Heart left ventricle (tissue), 16 donors: ENCODE results near the gene ADGRV1. TPM values are rescaled to one million over a fixed set of nuclear protein-coding genes. Genes with fewer than 3 reads are reported as not detected.

Experiments
- ATAC-seq, 4 donors: fragments of 200-7000 bp; cut with Tn5 transposase; one replicate each; pipeline ENCODE4 v1.9.1; 2020 to 2022; ENCODE audit warnings: moderate library complexity in 4 of 4, mild to moderate bottlenecking in 3 of 4, moderate number of reproducible peaks in 1 of 4
- DNase-seq, 5 donors: peaks; one replicate each; pipeline ENCODE4 v3.0.0-alpha.2; 2020
- H3K27ac ChIP-seq, 12 donors: fragments of 200-600 bp; sonication (generic) in 4 of 12; one replicate each; pipeline versions ENCODE4 v1.5.0 to v1.8.0; 2016 to 2022; ENCODE audit warnings: mild to moderate bottlenecking in 2 of 12
- H3K27me3 ChIP-seq, 9 donors: fragments of 200-600 bp; sonication (generic) in 2 of 9; one replicate each; pipeline versions ENCODE4 v1.5.1 to v1.8.0; 2016 to 2022; ENCODE audit warnings: mild to moderate bottlenecking in 3 of 9
- H3K36me3 ChIP-seq, 9 donors: fragments of 200-600 bp; sonication (generic) in 2 of 9; one replicate each; pipeline versions ENCODE4 v1.5.0 to v1.8.0; 2018 to 2022; ENCODE audit warnings: mild to moderate bottlenecking in 2 of 9
- H3K4me1 ChIP-seq, 12 donors: fragments of 200-600 bp; sonication (generic) in 4 of 12; one replicate each; pipeline versions ENCODE4 v1.5.0 to v1.8.0; 2016 to 2022; ENCODE audit warnings: mild to moderate bottlenecking in 3 of 12
- H3K4me3 ChIP-seq, 12 donors: fragments of 200-600 bp; sonication (generic) in 4 of 12; one replicate each; pipeline versions ENCODE4 v1.5.0 to v1.8.0; 2017 to 2022; ENCODE audit warnings: mild to moderate bottlenecking in 9 of 12, moderate library complexity in 4 of 12
- H3K9me3 ChIP-seq, 12 donors: fragments of 200-600 bp; sonication (generic) in 4 of 12; one replicate each; pipeline versions ENCODE4 v1.5.0 to v1.8.0; 2016 to 2022; ENCODE audit warnings: mild to moderate bottlenecking in 1 of 12
- POLR2A ChIP-seq, 2 donors: fragments of 450-650 bp; IDR thresholded peaks; one replicate each; pipeline ENCODE4 v1.6.1; 2017; ENCODE audit warnings: antibody characterized with exemption in 2 of 2, mild to moderate bottlenecking in 2 of 2, moderate library complexity in 2 of 2
- WGBS, 4 donors: extraction: QIAGEN DNeasy Blood & Tissue Kit in 2 of 4; methylation state at CpG; one replicate each; pipeline versions ENCODE4 v1.1.5 to v1.1.7; 2013 to 2018; 5-methylcytosine and 5-hydroxymethylcytosine counted together
- intact Hi-C, 10 donors: fragments of 100-400 bp; cut with DNase I; formaldehyde crosslinking; loops; one replicate each; pipeline versions ENCODE4 v1.11.1 to v1.14.2; 2022
- polyA plus RNA-seq, 2 donors: library from polyadenylated mRNA; stranded (reverse); fragments of 200-250 nt; gene quantifications; one replicate each; pipeline ENCODE4 v1.2.3, GENCODE V29; 2013
- total RNA-seq, 9 donors: library from RNA; depleted of rRNA in 2 of 9; stranded (reverse); fragments of >200 nt in 2 of 9; fragmentation: NEBNext Ultra II Directional in 3 of 9; extraction: Animal tissue kit (Norgen Biotek cat#: 25700) in 3 of 9; gene quantifications; one replicate each; pipeline versions ENCODE4 v1.1.0 to v1.2.4, GENCODE V29; 2016 to 2023
- TF ChIP-seq, protein P1 (sequence below), 12 donors: fragments of 200-600 bp; sonication (generic) in 4 of 12; IDR thresholded peaks; one replicate each; pipeline versions ENCODE4 v1.5.0 to v1.8.0; 2018 to 2022; ENCODE audit warnings: antibody characterized with exemption in 12 of 12, mild to moderate bottlenecking in 5 of 12
- donor health status: ischemic (EF 13 %, LVEDD 7.1; RV severe dilation, severe dysfunction).
- donor health status: healthy with polysubstance abuse.
- donor health status: DM: no; HTN: yes; CAD: no.
- donor health status: DM: no; HTN: no; CAD: no.
- donor health status: ischemic (EF 25% LVEDD 6.9; RV normal size, moderate dysfunction).
- donor health status: ischemic (EF 25% LVEDD 5.7; RV mildly dilated, moderate dysfunction).
- donor health status: healthy.
- donor health status: DM: yes; HTN: yes; CAD: no.
- donor health status: ischemic (EF 35%, LVEDD 5.7; RV mildly dilated, moderate dysfunction).
- donor health status: nonischemic (EF 11% LVEDD 7.7; RV severe dilation, severe dysfunction).
- donor health status: DM: yes; HTN: yes; CAD: no.
- donor health status: PGD.
- donor health status: ischemic (EF 29% LVEDD 5.4; RV normal size, mild dysfunction).
- donor health status: nonischemic (EF 23%, LVEDD 6.1; RV moderate dilation, normal function).

Gene ADGRV1
- total and polyA plus RNA-seq, 11 donors = 0.25 to 0.29 TPM; not detected in 9

DNA sequence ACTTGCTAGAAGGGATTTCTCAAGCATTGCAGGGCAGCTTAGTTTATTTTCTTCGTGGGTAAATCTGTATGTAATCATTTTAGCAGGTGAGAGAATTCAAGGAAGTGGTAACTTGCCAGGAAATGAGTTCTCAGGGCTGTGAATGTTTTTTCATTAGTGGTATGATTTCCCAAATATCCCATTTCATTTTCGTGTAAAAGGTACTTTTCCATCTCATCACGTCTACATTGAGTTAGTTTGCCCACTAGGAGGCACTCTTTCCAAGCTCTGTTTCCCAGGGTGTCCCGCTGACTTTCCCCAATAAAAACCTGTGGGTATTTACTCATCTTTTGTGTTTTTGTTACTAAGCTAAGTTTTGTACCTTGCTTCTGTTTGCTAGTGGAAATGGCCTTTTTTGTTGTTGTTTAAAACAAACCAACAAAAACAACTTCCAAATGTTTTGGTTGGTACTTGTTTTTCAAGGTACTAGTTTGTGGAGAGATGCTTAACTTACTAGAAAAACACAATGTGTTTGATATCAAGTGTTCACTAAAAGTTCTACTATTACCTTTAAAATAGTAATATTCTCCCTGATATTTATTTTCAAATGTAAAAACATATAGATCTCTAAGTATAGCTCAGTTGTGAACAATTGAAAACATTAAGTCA lies 373.6 kb downstream of the ADGRV1 start:
- Histone ChIP-seq H3K36me3 (no peaks in the 10 kb centered on the region), H3K4me3 (no peak overlapping the region), H3K9me3 (peaks cover 0 to 13% (median 0%) of the 10 kb centered on the region in 12 donors), H3K27ac (peak overlapping the region in 1 of 12 donors; percentile 17), H3K27me3 (no peaks in the 10 kb centered on the region), H3K4me1 (peaks cover 0 to 6% (median 0%) of the 10 kb centered on the region in 12 donors)
- peak in 3 of 4 donors; percentile 61 to 72 (median 69) for ATAC-seq
- DNase-seq = peak in 2 of 5 donors; percentile 41 to 58
- WGBS, 4 donors = 9 to 12% (median 11%) methylated on average over 4 of the region's 4 CpGs
- intact Hi-C loops = loop anchor here (1.0 to 10.0 kb wide), 15 partner anchors 65 to 493 kb away; partner anchors contain the start of gene ARRDC3 (in 3 of the 10)
- TF ChIP-seq, protein P1, sequence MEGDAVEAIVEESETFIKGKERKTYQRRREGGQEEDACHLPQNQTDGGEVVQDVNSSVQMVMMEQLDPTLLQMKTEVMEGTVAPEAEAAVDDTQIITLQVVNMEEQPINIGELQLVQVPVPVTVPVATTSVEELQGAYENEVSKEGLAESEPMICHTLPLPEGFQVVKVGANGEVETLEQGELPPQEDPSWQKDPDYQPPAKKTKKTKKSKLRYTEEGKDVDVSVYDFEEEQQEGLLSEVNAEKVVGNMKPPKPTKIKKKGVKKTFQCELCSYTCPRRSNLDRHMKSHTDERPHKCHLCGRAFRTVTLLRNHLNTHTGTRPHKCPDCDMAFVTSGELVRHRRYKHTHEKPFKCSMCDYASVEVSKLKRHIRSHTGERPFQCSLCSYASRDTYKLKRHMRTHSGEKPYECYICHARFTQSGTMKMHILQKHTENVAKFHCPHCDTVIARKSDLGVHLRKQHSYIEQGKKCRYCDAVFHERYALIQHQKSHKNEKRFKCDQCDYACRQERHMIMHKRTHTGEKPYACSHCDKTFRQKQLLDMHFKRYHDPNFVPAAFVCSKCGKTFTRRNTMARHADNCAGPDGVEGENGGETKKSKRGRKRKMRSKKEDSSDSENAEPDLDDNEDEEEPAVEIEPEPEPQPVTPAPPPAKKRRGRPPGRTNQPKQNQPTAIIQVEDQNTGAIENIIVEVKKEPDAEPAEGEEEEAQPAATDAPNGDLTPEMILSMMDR (IDR thresholded peaks at IDR 0.05) = peak; percentile 60 to 88 (median 80)
- no peak for TF ChIP-seq POLR2A (IDR thresholded peaks at IDR 0.05)

DNA sequence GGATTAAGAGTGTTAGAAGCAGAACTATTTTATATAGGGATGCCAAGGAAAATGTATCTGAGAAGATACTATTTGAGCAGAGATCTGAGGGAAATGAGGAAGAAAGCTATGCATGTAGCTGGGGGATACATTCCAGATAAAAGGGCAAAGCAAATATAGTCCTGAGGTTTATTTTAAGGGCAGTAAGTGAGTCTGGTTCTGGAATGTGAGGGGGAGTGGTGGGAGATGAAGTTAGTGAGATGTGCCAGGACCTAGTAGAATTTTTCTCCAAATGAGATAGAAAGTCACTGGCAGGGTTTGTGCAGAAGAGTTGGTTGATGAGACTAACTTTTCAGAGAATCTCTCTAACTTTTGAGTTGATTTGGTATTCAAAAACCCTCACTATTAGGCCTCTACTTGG lies 374.7 kb downstream of the ADGRV1 start:
- no peak for DNase-seq
- H3K4me3 ChIP-seq = no peak overlapping the region
- intact Hi-C loops = loop anchor here (2.0 to 10.0 kb wide), 14 partner anchors 66 to 492 kb away; partner anchors contain the start of gene ARRDC3 (in 3 of the 10)
- TF ChIP-seq, protein P1 (IDR thresholded peaks at IDR 0.05) = no peak
- no peak for TF ChIP-seq POLR2A (IDR thresholded peaks at IDR 0.05)
- no peak overlapping the region for H3K27ac ChIP-seq
- H3K9me3 ChIP-seq = peaks cover 0 to 6% (median 0%) of the 10 kb centered on the region in 12 donors
- no peak for ATAC-seq
- no peaks in the 10 kb centered on the region for H3K36me3 ChIP-seq
- H3K27me3 ChIP-seq = no peaks in the 10 kb centered on the region
- peaks cover 0 to 6% (median 0%) of the 10 kb centered on the region in 12 donors for H3K4me1 ChIP-seq

DNA sequence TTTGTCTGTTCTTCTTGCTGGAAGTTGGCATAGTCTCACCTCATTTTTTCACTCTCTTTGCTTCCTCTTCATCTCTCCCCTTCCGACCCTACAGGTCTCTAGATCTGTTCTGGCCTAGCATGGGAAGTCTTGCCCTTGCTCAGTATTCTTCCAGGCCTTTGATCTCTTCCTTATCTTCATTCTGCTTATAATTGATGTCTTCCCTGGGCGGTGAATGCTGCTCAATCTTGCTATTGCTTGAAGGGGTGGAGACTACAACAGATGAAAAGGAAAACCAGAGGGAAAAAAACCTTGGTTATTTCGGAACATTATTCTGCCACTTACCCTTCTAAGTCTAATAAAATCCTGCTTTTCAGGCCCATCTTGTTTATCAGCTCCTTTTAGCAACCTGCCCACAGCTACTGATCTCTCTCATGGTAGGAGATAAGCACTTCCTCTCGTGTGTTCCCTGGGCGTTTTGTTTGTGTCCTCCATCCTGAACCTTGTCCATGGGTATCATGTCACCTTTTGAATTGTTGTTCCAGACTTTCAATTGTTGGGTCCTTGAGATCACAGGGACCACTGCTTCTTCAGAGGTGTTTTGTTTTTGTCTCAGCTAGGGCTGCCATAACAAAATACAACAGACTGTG lies 375.6 kb downstream of the ADGRV1 start:
- DNase-seq = no peak
- Histone ChIP-seq H3K27ac (no peak overlapping the region), H3K9me3 (peaks cover 0 to 6% (median 0%) of the 10 kb centered on the region in 12 donors), H3K4me1 (peaks cover 0 to 6% (median 0%) of the 10 kb centered on the region in 12 donors), H3K36me3 (no peaks in the 10 kb centered on the region), H3K27me3 (no peaks in the 10 kb centered on the region), H3K4me3 (no peak overlapping the region)
- WGBS, 4 donors = 89 to 91% (median 90%) methylated on average over 5 of the region's 5 CpGs
- intact Hi-C loops = loop anchor here (5.0 to 10.0 kb wide), 9 partner anchors 67 to 491 kb away; partner anchors contain the start of gene ARRDC3 (in 3 of the 10)
- ATAC-seq = no peak
- no peak for TF ChIP-seq POLR2A (IDR thresholded peaks at IDR 0.05)
- TF ChIP-seq, protein P1 (IDR thresholded peaks at IDR 0.05) = no peak

DNA sequence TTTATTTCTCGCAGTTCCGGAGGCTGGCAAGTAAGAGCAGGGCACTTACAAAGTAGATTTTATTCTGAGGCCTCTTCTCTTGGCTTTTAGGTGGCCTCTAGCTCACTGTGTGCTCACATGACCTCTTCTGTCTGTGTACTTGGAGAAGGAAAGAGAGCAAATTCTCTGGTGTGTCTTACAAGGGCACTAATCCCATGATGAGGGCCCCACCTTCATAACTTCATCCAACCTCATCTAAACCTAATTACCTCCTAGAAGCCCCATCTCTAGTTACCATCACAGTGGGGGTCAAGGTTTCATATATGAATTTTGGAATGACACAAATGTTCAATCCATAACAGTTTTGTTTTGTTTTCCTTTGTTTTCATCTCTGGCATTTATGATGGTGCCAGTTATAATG lies 376.1 kb downstream of the ADGRV1 start:
- ATAC-seq = no peak

More for the DNA sequence above, 376.1 kb downstream of the ADGRV1 start:
- Histone ChIP-seq H3K4me3 (no peak overlapping the region), H3K36me3 (no peaks in the 10 kb centered on the region), H3K4me1 (peaks cover 0 to 6% (median 0%) of the 10 kb centered on the region in 12 donors), H3K27ac (no peak overlapping the region), H3K9me3 (peaks cover 0 to 6% (median 0%) of the 10 kb centered on the region in 12 donors), H3K27me3 (no peaks in the 10 kb centered on the region)
- 97 to 100% (median 99%) methylated on average over 2 of the region's 2 CpGs for WGBS, 4 donors
- no peak for TF ChIP-seq POLR2A (IDR thresholded peaks at IDR 0.05)
- TF ChIP-seq, protein P1 (IDR thresholded peaks at IDR 0.05) = no peak
- intact Hi-C loops = loop anchor here (5.0 to 10.0 kb wide), 10 partner anchors 67 to 490 kb away; partner anchors contain the start of gene ARRDC3 (in 3 of the 10)
- no peak for DNase-seq
